NCI-H748 (cell line): ENCODE measurements around the gene APH1A.
"Not testable (repeated sequence)": the region's sequence is repeated elsewhere in the genome, so short reads cannot be mapped to it uniquely, and the experiment has no call there.

Experiments used
- DNase-seq: peaks from one replicate; lab custom pipeline; 2025; ENCODE audit not compliant: unreplicated experiment; lab: John Stamatoyannopoulos, UW

The APH1A gene

GRCh38 chr1:150234309-150234565, 34.6 kb downstream of the APH1A start:
- DNase-seq = no peak

GRCh38 chr1:150233359-150234308, 35.2 kb downstream of the APH1A start:
- DNase-seq = peak; percentile 36

DNA sequence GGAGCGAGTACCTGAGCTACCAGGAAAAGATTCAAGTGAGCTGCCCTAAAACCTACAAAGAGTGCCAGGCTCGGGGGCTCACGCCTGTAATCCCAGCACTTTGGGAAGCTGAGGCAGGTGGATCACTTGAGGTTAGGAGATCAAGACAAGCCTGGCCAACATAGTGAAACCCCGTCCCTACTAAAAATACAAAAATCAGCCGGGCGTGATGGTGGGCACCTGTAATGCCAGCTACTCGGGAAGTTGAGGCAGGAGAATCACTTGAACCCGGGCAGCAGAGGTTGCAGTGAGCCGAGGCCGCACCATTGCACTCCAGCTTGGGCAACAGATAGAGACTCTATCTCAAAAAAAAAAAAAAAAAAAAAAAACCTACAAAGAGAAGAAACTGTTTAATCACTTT, 35.9 kb downstream of the APH1A start:
- DNase-seq = not testable (repeated sequence)

GRCh38 chr1:150228246-150228645, 40.6 kb downstream of the APH1A start:
- DNase-seq = not testable (repeated sequence)

DNA sequence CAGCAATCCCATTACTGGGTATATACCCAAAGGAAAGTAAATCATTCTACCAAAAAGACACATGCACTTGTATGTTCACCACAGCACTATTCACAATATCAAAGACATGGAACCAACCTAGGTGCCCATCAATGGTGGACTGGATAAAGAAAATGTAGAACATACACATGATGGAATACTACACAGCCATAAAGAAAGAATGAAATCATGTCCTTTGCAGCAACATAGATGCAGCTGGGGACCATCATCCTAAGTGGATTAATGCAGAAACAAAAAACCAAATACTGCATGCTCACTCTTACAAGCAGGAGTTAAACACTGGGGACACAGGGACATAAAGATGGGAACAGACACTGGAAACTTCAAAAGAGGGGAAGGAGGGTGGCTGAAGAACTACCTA, 41.6 kb downstream of the APH1A start:
- DNase-seq = no peak

DNA sequence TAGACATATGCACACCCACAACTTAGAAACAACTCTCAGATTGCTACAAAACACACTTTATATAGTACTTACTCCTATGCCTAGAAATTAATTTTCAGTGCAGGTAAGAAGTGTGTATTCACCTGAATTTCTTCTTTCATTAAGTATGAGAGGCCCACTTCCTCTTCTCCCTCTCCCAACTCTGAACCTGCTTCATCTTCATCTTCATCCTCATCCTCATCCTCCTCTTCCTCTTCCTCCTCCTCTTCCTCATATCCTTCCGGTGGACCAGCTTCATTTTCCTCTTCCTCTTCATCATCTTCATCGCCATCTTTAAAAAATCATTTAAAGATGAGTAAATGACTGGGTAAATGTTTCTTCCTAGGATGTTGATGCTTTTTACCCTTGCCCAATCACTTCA, 42.3 kb downstream of the APH1A start:
- DNase-seq = no peak

DNA sequence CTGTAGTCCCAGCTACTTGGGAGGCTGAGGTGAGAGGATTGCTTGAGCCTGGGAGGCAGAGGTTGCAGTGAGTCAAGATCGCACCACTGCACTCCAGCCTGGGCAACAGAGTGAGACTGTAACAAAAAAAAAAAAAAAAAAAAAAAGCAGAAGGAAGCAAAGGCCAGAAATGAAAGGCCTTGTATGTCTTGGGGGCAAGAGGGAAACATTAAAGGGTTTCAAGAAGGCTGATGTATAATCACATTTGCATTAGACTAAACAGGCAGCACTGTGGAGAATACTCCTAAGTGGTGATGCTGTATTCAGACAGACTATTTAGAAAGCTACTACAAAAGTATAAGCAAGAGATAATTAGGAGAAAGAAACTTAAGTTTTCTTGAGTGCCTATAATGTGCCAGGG, 43.3 kb downstream of the APH1A start:
- DNase-seq = no peak

GRCh38 chr1:150224983-150225382, 43.8 kb downstream of the APH1A start:
- no peak for DNase-seq

DNA sequence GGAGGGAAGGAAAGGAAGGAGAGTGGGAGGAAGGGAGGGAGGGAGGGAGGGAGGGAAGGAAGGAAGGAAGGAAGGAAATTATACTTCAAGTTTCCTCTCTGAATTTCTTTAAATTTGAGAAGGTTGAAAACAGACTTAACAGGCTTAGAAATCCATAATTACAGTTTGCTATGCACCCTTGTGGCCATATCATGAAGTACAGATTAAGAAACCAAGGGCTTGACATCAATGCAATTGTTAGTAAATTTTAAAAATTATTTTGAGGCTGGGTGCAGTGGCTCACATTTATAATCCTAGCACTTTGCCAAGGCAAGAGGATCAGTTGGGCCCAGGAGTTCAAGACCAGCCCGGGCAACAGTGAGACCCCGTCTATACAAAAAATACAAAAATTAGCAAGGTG, 47.3 kb downstream of the APH1A start:
- no peak for DNase-seq

DNA sequence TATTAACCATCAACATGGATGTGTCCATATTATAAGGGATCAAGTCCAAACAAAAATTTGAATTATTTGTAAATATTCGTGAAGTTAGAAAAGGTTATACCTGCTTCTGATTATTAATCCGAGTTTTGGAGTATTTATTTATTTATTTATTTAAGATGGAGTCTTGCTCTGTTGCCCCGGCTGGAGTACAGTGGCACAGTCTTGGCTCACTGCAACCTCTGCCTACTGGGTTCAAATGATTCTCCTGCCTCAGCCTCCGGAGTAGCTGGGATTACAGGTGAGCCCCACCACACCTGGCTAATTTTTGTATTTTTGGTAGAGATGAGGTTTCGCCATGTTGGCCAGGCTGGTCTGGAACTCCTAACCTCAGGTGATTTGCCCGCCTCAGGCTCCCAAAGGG, 53.0 kb downstream of the APH1A start:
- DNase-seq = not testable (repeated sequence)
